CD4-positive, CD25-positive, alpha-beta regulatory T cell (primary cell): ENCODE measurements around the gene ST8SIA2. TPM values are rescaled to one million over a fixed set of nuclear protein-coding genes. Genes with fewer than 3 reads are reported as not detected.

ENCODE experiments used
- ATAC-seq, 2 donors: fragments of 150-1000 bp; cut with Tn5 transposase; one replicate each; pipeline ENCODE4 v1.10.0; 2021; ENCODE audit warnings: low read depth in 2 of 2, moderate number of reproducible peaks in 2 of 2, moderate library complexity in 1 of 2
- DNase-seq, 3 donors: peaks; one replicate each; pipeline versions ENCODE4 v3.0.0 to v3.0.0-alpha.2; 2012 to 2022; ENCODE audit warnings: mixed read lengths in 1 of 3
- H3K27ac ChIP-seq: one replicate; pipeline ENCODE4 v1.7.0; 2013; ENCODE audit warnings: mild to moderate bottlenecking, low read length; ENCODE audit not compliant: insufficient read depth, poor library complexity, severe bottlenecking
- H3K27me3 ChIP-seq: one replicate; pipeline ENCODE4 v1.7.0; 2013; ENCODE audit warnings: low read length; ENCODE audit not compliant: control insufficient read depth, insufficient read depth
- H3K36me3 ChIP-seq: one replicate; pipeline ENCODE4 v1.7.0; 2013; ENCODE audit warnings: mild to moderate bottlenecking, low read length, moderate library complexity; ENCODE audit not compliant: control insufficient read depth, insufficient read depth
- H3K4me1 ChIP-seq: 2 replicates; pipeline ENCODE4 v1.7.0; 2013; ENCODE audit warnings: mild to moderate bottlenecking, low read length; ENCODE audit not compliant: insufficient read depth, control insufficient read depth, poor library complexity, severe bottlenecking
- H3K4me3 ChIP-seq: one replicate; pipeline ENCODE4 v1.7.0; 2013; ENCODE audit warnings: low read depth, mild to moderate bottlenecking, low read length, moderate library complexity
- H3K9me3 ChIP-seq, 2 experiments: 1 replicate in 1 of 2; 2 replicates in 1 of 2; pipeline ENCODE4 v1.7.0; 2013; ENCODE audit warnings: low read length in 2 of 2, mild to moderate bottlenecking in 1 of 2, moderate library complexity in 1 of 2; ENCODE audit not compliant: control insufficient read depth in 2 of 2
- H3K27ac Mint-ChIP-seq, 3 donors: one replicate each; pipeline ENCODE4 v1.8.0; 2020 to 2022; ENCODE audit warnings: mild to moderate bottlenecking in 3 of 3, mixed read lengths in 3 of 3, moderate library complexity in 2 of 3
- H3K27me3 Mint-ChIP-seq: one replicate; pipeline ENCODE4 v1.8.0; 2022; ENCODE audit warnings: mild to moderate bottlenecking, mixed read lengths
- H3K36me3 Mint-ChIP-seq: one replicate; pipeline ENCODE4 v1.8.0; 2020; ENCODE audit warnings: mixed read lengths
- H3K4me1 Mint-ChIP-seq, 4 donors: one replicate each; pipeline ENCODE4 v1.8.0; 2020 to 2022; ENCODE audit warnings: mixed read lengths in 4 of 4, mild to moderate bottlenecking in 1 of 4
- H3K4me3 Mint-ChIP-seq, 4 donors: one replicate each; pipeline ENCODE4 v1.8.0; 2020 to 2022; ENCODE audit warnings: mild to moderate bottlenecking in 4 of 4, mixed read lengths in 4 of 4, moderate library complexity in 3 of 4
- H3K9me3 Mint-ChIP-seq, 7 donors: one replicate each; pipeline ENCODE4 v1.8.0; 2020 to 2022; ENCODE audit warnings: mixed read lengths in 7 of 7, mild to moderate bottlenecking in 3 of 7, moderate library complexity in 2 of 7
- polyA plus RNA-seq, 4 donors: library from polyadenylated mRNA; unstranded; fragments of 300-500 nt; fragmentation: Illumina TruSeq; gene quantifications; one replicate each; pipeline ENCODE4 v1.2.3, GENCODE V29; 2021
- total RNA-seq: library from RNA; stranded (reverse); gene quantifications from one replicate; pipeline ENCODE4 v1.2.3, GENCODE V29; 2022

ST8SIA2 gene
- total and polyA plus RNA-seq, 5 donors from 2014 or later, result not detected

DNA sequence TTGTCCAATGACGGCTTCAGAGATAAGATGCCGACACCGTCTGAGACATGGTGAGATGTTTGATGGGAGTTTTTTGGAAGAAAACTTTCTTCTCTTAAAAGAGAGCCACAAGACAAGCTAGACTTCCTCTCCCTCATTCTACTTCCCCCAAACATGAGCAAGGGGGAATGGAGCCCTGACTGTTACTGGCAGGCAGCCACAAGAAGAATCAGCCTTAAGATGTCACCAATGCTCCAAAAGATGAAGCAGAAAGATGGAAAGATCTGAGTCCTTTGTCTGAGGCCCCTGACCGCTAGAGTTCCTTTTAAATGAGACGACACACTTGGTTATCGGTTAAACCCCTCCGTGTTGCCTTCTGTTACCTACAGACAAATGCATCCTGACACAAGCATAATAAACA is 108.7 kb downstream of the ST8SIA2 start:
- H3K4me1 Mint-ChIP-seq, result no peaks in the 10 kb centered on the region
- Histone ChIP-seq H3K9me3 (peaks cover 0 to 4% of the 10 kb centered on the region in 2 experiments), H3K4me1 (no peaks in the 10 kb centered on the region), H3K36me3 (no peaks in the 10 kb centered on the region), H3K27ac (no peak overlapping the region), H3K27me3 (peaks cover 10% of the 10 kb centered on the region), H3K4me3 (no peak overlapping the region)
- DNase-seq, result no peak
- H3K4me3 Mint-ChIP-seq, result no peak overlapping the region
- peaks cover 0 to 9% (median 2%) of the 10 kb centered on the region in 7 donors for H3K9me3 Mint-ChIP-seq
- ATAC-seq, result no peak
- H3K27me3 Mint-ChIP-seq, result peaks cover 15% of the 10 kb centered on the region
- no peak overlapping the region for H3K27ac Mint-ChIP-seq
- no peaks in the 10 kb centered on the region for H3K36me3 Mint-ChIP-seq

- peaks cover 0 to 11% (median 2%) of the 10 kb centered on the region in 7 donors for H3K9me3 Mint-ChIP-seq
- no peak overlapping the region for H3K4me3 Mint-ChIP-seq
- H3K9me3 ChIP-seq, result peaks cover 6 to 10% of the 10 kb centered on the region in 2 experiments
- peaks cover 8% of the 10 kb centered on the region for H3K27me3 ChIP-seq
- H3K27ac ChIP-seq, result no peak overlapping the region
- H3K36me3 ChIP-seq, result no peaks in the 10 kb centered on the region
- peaks cover 13% of the 10 kb centered on the region for H3K27me3 Mint-ChIP-seq
- ATAC-seq, result no peak
- no peak overlapping the region for H3K4me3 ChIP-seq
- no peaks in the 10 kb centered on the region for H3K4me1 ChIP-seq
- DNase-seq, result no peak
- H3K36me3 Mint-ChIP-seq, result no peaks in the 10 kb centered on the region
- H3K4me1 Mint-ChIP-seq, result no peaks in the 10 kb centered on the region
- no peak overlapping the region for H3K27ac Mint-ChIP-seq
Observed at GRCh38 chr15:92502930-92503857, 109.5 kb downstream of the ST8SIA2 start.

DNA sequence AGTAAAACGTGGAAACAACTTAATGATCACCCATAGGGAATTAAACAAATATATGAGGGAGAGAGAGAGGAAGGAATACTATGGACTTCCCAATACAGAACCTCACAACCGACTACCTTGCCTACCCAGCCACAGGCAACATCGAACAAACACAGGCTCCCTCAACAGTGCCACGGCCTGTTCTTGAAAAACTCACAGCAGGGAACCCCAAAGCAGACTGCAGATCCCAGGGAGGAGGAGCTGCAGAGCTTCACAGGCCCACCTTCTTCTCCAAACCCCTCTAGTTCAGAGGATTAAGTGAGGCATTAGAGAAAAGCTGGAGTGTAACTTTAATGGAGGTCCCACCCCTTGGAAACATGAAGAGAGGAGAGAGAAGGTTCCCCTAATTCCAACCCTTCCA is 110.2 kb downstream of the ST8SIA2 start:
- Mint-ChIP-seq H3K4me3 (no peak overlapping the region), H3K4me1 (no peaks in the 10 kb centered on the region), H3K36me3 (no peaks in the 10 kb centered on the region), H3K9me3 (peaks cover 0 to 11% (median 2%) of the 10 kb centered on the region in 7 donors), H3K27me3 (peaks cover 12% of the 10 kb centered on the region), H3K27ac (no peak overlapping the region)
- no peaks in the 10 kb centered on the region for H3K36me3 ChIP-seq
- no peak overlapping the region for H3K4me3 ChIP-seq
- H3K27ac ChIP-seq, result no peak overlapping the region
- H3K4me1 ChIP-seq, result no peaks in the 10 kb centered on the region
- H3K27me3 ChIP-seq, result peaks cover 8% of the 10 kb centered on the region
- ATAC-seq (no peak), DNase-seq (no peak)
- peaks cover 6 to 10% of the 10 kb centered on the region in 2 experiments for H3K9me3 ChIP-seq

DNA sequence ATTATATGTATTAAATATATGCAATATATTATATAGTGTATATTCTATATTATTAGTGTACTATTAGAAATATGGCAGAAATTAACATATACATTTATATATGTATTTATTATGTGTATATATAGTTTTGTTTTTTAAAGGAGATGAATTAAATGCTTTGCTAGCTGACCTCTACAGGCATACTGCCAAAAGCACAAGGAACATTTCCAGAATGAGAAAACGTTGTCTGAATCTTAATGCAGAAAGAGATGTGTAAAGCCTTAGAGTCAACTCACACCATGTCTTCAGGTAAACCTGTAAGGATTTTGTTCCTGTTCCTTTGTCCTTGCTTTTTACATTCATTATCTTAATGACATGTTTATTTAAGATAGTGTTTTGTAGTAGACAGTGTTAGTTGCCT is 111.9 kb downstream of the ST8SIA2 start:
- H3K27ac Mint-ChIP-seq, result no peak overlapping the region

GRCh38 chr15:92506506-92506905 is 112.8 kb downstream of the ST8SIA2 start:
- ATAC-seq (no peak), DNase-seq (no peak)

More for the DNA sequence above, 111.9 kb downstream of the ST8SIA2 start:
- Histone ChIP-seq H3K27me3 (peaks cover 3% of the 10 kb centered on the region), H3K27ac (no peak overlapping the region), H3K36me3 (no peaks in the 10 kb centered on the region), H3K9me3 (peaks cover 6 to 10% of the 10 kb centered on the region in 2 experiments), H3K4me3 (no peak overlapping the region), H3K4me1 (no peaks in the 10 kb centered on the region)
- H3K9me3 Mint-ChIP-seq, result peaks cover 0 to 11% (median 2%) of the 10 kb centered on the region in 7 donors
- peaks cover 16% of the 10 kb centered on the region for H3K27me3 Mint-ChIP-seq
- no peaks in the 10 kb centered on the region for H3K36me3 Mint-ChIP-seq
- ATAC-seq (no peak), DNase-seq (no peak)
- H3K4me3 Mint-ChIP-seq, result no peak overlapping the region
- no peaks in the 10 kb centered on the region for H3K4me1 Mint-ChIP-seq

GRCh38 chr15:92510163-92510882 is 116.6 kb downstream of the ST8SIA2 start:
- no peaks in the 10 kb centered on the region for H3K36me3 ChIP-seq
- no peaks in the 10 kb centered on the region for H3K4me1 Mint-ChIP-seq
- no peak overlapping the region for H3K4me3 Mint-ChIP-seq
- no peak overlapping the region for H3K27ac ChIP-seq
- H3K27ac Mint-ChIP-seq, result no peak overlapping the region
- H3K27me3 ChIP-seq, result no peaks in the 10 kb centered on the region
- H3K36me3 Mint-ChIP-seq, result no peaks in the 10 kb centered on the region
- no peak for DNase-seq
- H3K4me3 ChIP-seq, result no peak overlapping the region
- no peaks in the 10 kb centered on the region for H3K4me1 ChIP-seq
- H3K9me3 Mint-ChIP-seq, result peaks cover 0 to 11% (median 2%) of the 10 kb centered on the region in 7 donors
- H3K27me3 Mint-ChIP-seq, result peaks cover 7% of the 10 kb centered on the region
- H3K9me3 ChIP-seq, result peaks cover 6 to 10% of the 10 kb centered on the region in 2 experiments
- no peak for ATAC-seq

More at GRCh38 chr15:92506506-92506905, 112.8 kb downstream of the ST8SIA2 start:
- H3K4me1 Mint-ChIP-seq, result no peaks in the 10 kb centered on the region
- Histone ChIP-seq H3K4me1 (no peaks in the 10 kb centered on the region), H3K27me3 (no peaks in the 10 kb centered on the region), H3K9me3 (peaks cover 6 to 10% of the 10 kb centered on the region in 2 experiments), H3K27ac (no peak overlapping the region), H3K4me3 (no peak overlapping the region), H3K36me3 (no peaks in the 10 kb centered on the region)
- H3K4me3 Mint-ChIP-seq, result no peak overlapping the region
- peaks cover 13% of the 10 kb centered on the region for H3K27me3 Mint-ChIP-seq
- no peak overlapping the region for H3K27ac Mint-ChIP-seq
- H3K9me3 Mint-ChIP-seq, result peaks cover 0 to 11% (median 2%) of the 10 kb centered on the region in 7 donors
- no peaks in the 10 kb centered on the region for H3K36me3 Mint-ChIP-seq
